SK-N-SH (cell line): ENCODE measurements around the gene SHISA2. TPM values are rescaled to one million over a fixed set of nuclear protein-coding genes. Genes with fewer than 3 reads are reported as not detected.

ENCODE experiments used
- CTCF ChIA-PET: fragments of 300-600, 350-600 bp; formaldehyde crosslinking; extraction: SDS; loops from one replicate; lab custom pipeline; 2021; lab: Yijun Ruan, JAX
- POLR2A ChIA-PET: fragments of 350-600 bp; sonication (Branson Sonifier 250); formaldehyde crosslinking; extraction: SDS; loops from one replicate; lab custom pipeline; 2020; ENCODE audit warnings: antibody characterized with exemption, inconsistent platforms; lab: Yijun Ruan, JAX
- DNase-seq: peaks from one replicate; pipeline ENCODE4 v3.0.0; 2012
- H2AFZ ChIP-seq: fragments of 200-600 bp; sonication (generic); 2 replicates; pipeline ENCODE4 v1.8.1; 2016; ENCODE audit warnings: antibody characterized with exemption, mild to moderate bottlenecking, low read depth
- H3F3A ChIP-seq: fragments of 200-600 bp; sonication (generic); replicated peaks from 2 replicates; pipeline ENCODE3; 2016; ENCODE audit warnings: antibody characterized with exemption, mild to moderate bottlenecking; ENCODE audit not compliant: insufficient read depth
- H3K27ac ChIP-seq, 2 experiments: fragments of 200-500 bp in 1 of 2; fragments of 200-600 bp in 1 of 2; sonication (Bioruptor generic) in 1 of 2; sonication (generic), shearing (Covaris generic) in 1 of 2; 2 replicates each; pipeline versions ENCODE4 v1.5.1 to v1.6.1; 2014 to 2016; ENCODE audit warnings: low read depth in 2 of 2, inconsistent platforms in 1 of 2, low read length in 1 of 2, mild to moderate bottlenecking in 1 of 2, mixed read lengths in 1 of 2
- H3K27me3 ChIP-seq: fragments of 200-600 bp; sonication (generic), shearing (Covaris generic); 2 replicates; pipeline ENCODE4 v1.6.1; 2016; ENCODE audit warnings: mixed run types; ENCODE audit not compliant: insufficient read depth
- H3K36me3 ChIP-seq, 2 experiments: fragments of 200-500 bp in 1 of 2; fragments of 200-600 bp in 1 of 2; sonication (Bioruptor generic) in 1 of 2; sonication (generic) in 1 of 2; replicated peaks in 1 of 2; 2 replicates each; pipeline versions ENCODE3 to v1.5.1; 2014 to 2016; ENCODE audit warnings: low read length in 1 of 2, mild to moderate bottlenecking in 1 of 2; ENCODE audit not compliant: insufficient read depth in 2 of 2, control insufficient read depth in 1 of 2
- H3K4me1 ChIP-seq, 2 experiments: fragments of 200-500 bp in 1 of 2; fragments of 200-600 bp in 1 of 2; sonication (Bioruptor generic) in 1 of 2; sonication (generic), shearing (Covaris generic) in 1 of 2; 2 replicates each; pipeline versions ENCODE4 v1.5.1 to v1.6.1; 2014 to 2016; ENCODE audit warnings: low read depth in 1 of 2, low read length in 1 of 2, mixed run types in 1 of 2; ENCODE audit not compliant: insufficient read depth in 2 of 2, control insufficient read depth in 1 of 2
- H3K4me2 ChIP-seq: fragments of 200-600 bp; sonication (generic), shearing (Covaris generic); 2 replicates; pipeline ENCODE4 v1.6.1; 2017; ENCODE audit warnings: mixed run types
- H3K4me3 ChIP-seq, 2 experiments: fragments of 200-500 bp in 1 of 2; fragments of 200-600 bp in 1 of 2; sonication (Bioruptor generic) in 1 of 2; sonication (generic), shearing (Covaris generic) in 1 of 2; 2 replicates each; pipeline versions ENCODE4 v1.5.1 to v1.8.1; 2014 to 2016; ENCODE audit warnings: low read depth in 2 of 2, inconsistent platforms in 1 of 2, low read length in 1 of 2, mild to moderate bottlenecking in 1 of 2, mixed read lengths in 1 of 2, moderate library complexity in 1 of 2
- H3K79me2 ChIP-seq: fragments of 200-600 bp; sonication (generic); 2 replicates; pipeline ENCODE4 v1.8.1; 2017; ENCODE audit warnings: mild to moderate bottlenecking; ENCODE audit not compliant: insufficient read depth
- H3K9ac ChIP-seq: fragments of 200-600 bp; sonication (generic); 2 replicates; pipeline ENCODE4 v1.6.1; 2017; ENCODE audit warnings: mixed run types
- H3K9me2 ChIP-seq: fragments of 200-600 bp; sonication (generic); 2 replicates; pipeline ENCODE4 v1.6.1; 2017; ENCODE audit warnings: mixed run types
- H3K9me3 ChIP-seq: fragments of 200-600 bp; sonication (generic); 2 replicates; pipeline ENCODE4 v1.6.1; 2017; ENCODE audit warnings: mixed run types, mild to moderate bottlenecking, moderate library complexity
- H4K20me1 ChIP-seq: fragments of 200-600 bp; sonication (generic); 2 replicates; pipeline ENCODE4 v1.6.1; 2017; ENCODE audit warnings: mild to moderate bottlenecking, mixed run types; ENCODE audit not compliant: insufficient read depth
- EP300 ChIP-seq, 2 experiments: IDR thresholded peaks; 2 replicates each; pipeline versions ENCODE4 v1.4.0 to v1.6.1; 2012; ENCODE audit warnings: borderline replicate concordance in 1 of 2, low read depth in 1 of 2, low read length in 1 of 2
- GABPA ChIP-seq: IDR thresholded peaks from 2 replicates; pipeline ENCODE4 v1.4.0; 2012; ENCODE audit warnings: low read depth, mild to moderate bottlenecking
- MXI1 ChIP-seq: IDR thresholded peaks from 2 replicates; pipeline ENCODE4 v1.6.1; 2012; ENCODE audit warnings: mild to moderate bottlenecking, low read depth, low read length, improper control_type of control experiment
- NFIC ChIP-seq: IDR thresholded peaks from 2 replicates; pipeline ENCODE4 v1.4.0; 2012; ENCODE audit warnings: borderline replicate concordance
- NRF1 ChIP-seq: IDR thresholded peaks from 2 replicates; pipeline ENCODE4 v1.6.1; 2012; ENCODE audit warnings: low read depth, mild to moderate bottlenecking, low read length
- PBX3 ChIP-seq: IDR thresholded peaks from 2 replicates; pipeline ENCODE4; 2012
- POLR2AphosphoS5 ChIP-seq: IDR thresholded peaks from 2 replicates; pipeline ENCODE4 v1.6.1; 2012; ENCODE audit warnings: low read depth, low read length
- RAD21 ChIP-seq: IDR thresholded peaks from 2 replicates; pipeline ENCODE4 v1.6.1; 2012; ENCODE audit warnings: mild to moderate bottlenecking, low read length
- RCOR1 ChIP-seq: fragments of 150-350 bp; IDR thresholded peaks from 2 replicates; pipeline ENCODE4 v1.6.1; 2017; ENCODE audit warnings: antibody characterized with exemption, low read length
- RXRA ChIP-seq: IDR thresholded peaks from 2 replicates; pipeline ENCODE4 v1.4.0; 2012; ENCODE audit warnings: low read depth, mild to moderate bottlenecking, borderline replicate concordance
- SIN3A ChIP-seq: IDR thresholded peaks from 2 replicates; pipeline ENCODE4 v1.6.1; 2012; ENCODE audit warnings: low read depth, mild to moderate bottlenecking, low read length, moderate library complexity, borderline replicate concordance
- TAF1 ChIP-seq: IDR thresholded peaks from 2 replicates; pipeline ENCODE4 v1.6.1; 2012; ENCODE audit warnings: low read depth, mild to moderate bottlenecking, low read length, moderate library complexity, borderline replicate concordance
- USF1 ChIP-seq: IDR thresholded peaks from 2 replicates; pipeline ENCODE4 v1.4.0; 2012; ENCODE audit warnings: low read depth, borderline replicate concordance
- USF2 ChIP-seq: fragments of 150-350 bp; IDR thresholded peaks from 2 replicates; pipeline ENCODE4 v1.6.1; 2017; ENCODE audit warnings: antibody characterized with exemption, low read length, low read depth, borderline replicate concordance
- YY1 ChIP-seq: IDR thresholded peaks from 2 replicates; pipeline ENCODE4 v1.4.0; 2012; ENCODE audit warnings: low read depth, mild to moderate bottlenecking
- ZBTB33 ChIP-seq: IDR thresholded peaks from 2 replicates; pipeline ENCODE4 v1.4.0; 2012; ENCODE audit warnings: low read depth, borderline replicate concordance
- WGBS: methylation state at CpG from one replicate; pipeline ENCODE4 v1.1.6; 2017; ENCODE audit warnings: low lambda C conversion rate; 5-methylcytosine and 5-hydroxymethylcytosine counted together
- polyA plus RNA-seq, 3 experiments: library from polyadenylated mRNA; depleted of rRNA; stranded (reverse); fragments of >200 nt; gene quantifications; 2 replicates each; pipeline ENCODE4 v1.2.3, GENCODE V29; 2012

SHISA2 gene
- polyA plus RNA-seq, 1 of the 3 experiments (the other 2 are of a cell fraction) = not detected

- no peak overlapping the region for H3K4me2 ChIP-seq
Observed at GRCh38 chr13:26050568-26051230, 1.1 kb downstream of the SHISA2 start.

GRCh38 chr13:26048741-26049140 lies 3.1 kb downstream of the SHISA2 start:
- no peak for TF ChIP-seq YY1
- peak; percentile 4; the same call in 1 of the 2 replicates for TF ChIP-seq RAD21
- H3K9ac ChIP-seq = no peak overlapping the region
- WGBS = 10% methylated on average over 4 of the region's 4 CpGs
- peaks cover 45% of the 10 kb centered on the region for H3K27me3 ChIP-seq
- DNase-seq = peak; percentile 45
- no peaks in the 10 kb centered on the region; a peak in 1 of 4 replicates for H3K4me1 ChIP-seq
- no peak overlapping the region for H3K4me3 ChIP-seq
- H3K9me2 ChIP-seq = no peaks in the 10 kb centered on the region
- POLR2A ChIA-PET = no interaction called here
- H3K9me3 ChIP-seq = no peaks in the 10 kb centered on the region
- CTCF ChIA-PET = interaction anchor here (0.8 to 1.8 kb wide), 4 partner anchors 11 to 41 kb away, joined by 3 to 6 read pairs (median 4); no protein-coding TSS in a partner anchor
- no peak overlapping the region for H2AFZ ChIP-seq
- no peak overlapping the region for H3K27ac ChIP-seq
- no peaks in the 10 kb centered on the region for H3F3A ChIP-seq
- no peaks in the 10 kb centered on the region for H3K36me3 ChIP-seq
- H3K4me2 ChIP-seq = no peak overlapping the region
- H3K79me2 ChIP-seq = no peaks in the 10 kb centered on the region
- no peaks in the 10 kb centered on the region for H4K20me1 ChIP-seq

More at GRCh38 chr13:26050568-26051230, 1.1 kb downstream of the SHISA2 start:
- H3K9ac ChIP-seq = no peak overlapping the region
- H4K20me1 ChIP-seq = no peaks in the 10 kb centered on the region
- no peak overlapping the region for H3K4me3 ChIP-seq
- WGBS = 5% methylated on average over 8 of the region's 82 CpGs
- no peaks in the 10 kb centered on the region for H3K36me3 ChIP-seq
- no peaks in the 10 kb centered on the region for H3K79me2 ChIP-seq
- H3K4me1 ChIP-seq = no peaks in the 10 kb centered on the region; a peak in 1 of 4 replicates
- no peak for TF ChIP-seq USF2
- TF ChIP-seq NFIC = no peak
- TF ChIP-seq EP300 (IDR thresholded peaks at IDR 0.05; ENCODE audit: borderline replicate concordance in 1 of 2, low read depth in 1 of 2, low read length in 1 of 2) = no peak
- no peak for TF ChIP-seq RCOR1
- H3K9me2 ChIP-seq = no peaks in the 10 kb centered on the region
- H2AFZ ChIP-seq = no peak overlapping the region
- POLR2A ChIA-PET = no interaction called here
- H3K9me3 ChIP-seq = no peaks in the 10 kb centered on the region
- CTCF ChIA-PET = interaction anchor here (1.2 to 1.8 kb wide), 5 partner anchors 11 to 477 kb away, joined by 3 to 4 read pairs (median 3); no protein-coding TSS in a partner anchor
- H3K27me3 ChIP-seq = peaks cover 45% of the 10 kb centered on the region
- no peak overlapping the region for H3K27ac ChIP-seq
- H3F3A ChIP-seq = no peaks in the 10 kb centered on the region
- DNase-seq = peak; percentile 66

GRCh38 chr13:26047040-26047439 lies 4.8 kb downstream of the SHISA2 start:
- H3K27me3 ChIP-seq = peaks cover 38% of the 10 kb centered on the region
- no peak overlapping the region for H3K27ac ChIP-seq
- H3K36me3 ChIP-seq = no peaks in the 10 kb centered on the region
- no peaks in the 10 kb centered on the region; a peak in 1 of 4 replicates for H3K4me1 ChIP-seq
- no peak overlapping the region for H2AFZ ChIP-seq
- no peak overlapping the region for H3K4me3 ChIP-seq
- CTCF ChIA-PET = interaction anchor here (1.8 kb wide), 1 partner anchor 10 kb away, joined by 6 read pairs; no protein-coding TSS in a partner anchor
- H3K9ac ChIP-seq = no peak overlapping the region
- no peaks in the 10 kb centered on the region for H3K79me2 ChIP-seq
- no peaks in the 10 kb centered on the region for H3F3A ChIP-seq
- no peak for DNase-seq
- H4K20me1 ChIP-seq = no peaks in the 10 kb centered on the region
- H3K9me3 ChIP-seq = no peaks in the 10 kb centered on the region
- TF ChIP-seq GABPA (no peak), RAD21 (no peak), SIN3A (no peak), USF1 (no peak), RXRA (no peak), POLR2AphosphoS5 (no peak), TAF1 (no peak), NFIC (no peak), NRF1 (no peak), PBX3 (no peak), RCOR1 (no peak), MXI1 (no peak), ZBTB33 (no peak)
- H3K4me2 ChIP-seq = no peak overlapping the region
- no peaks in the 10 kb centered on the region for H3K9me2 ChIP-seq
- POLR2A ChIA-PET = no interaction called here
- WGBS = 42% methylated on average over 4 of the region's 4 CpGs
